ENCODE measurements around the gene SLC35A4.

DNA sequence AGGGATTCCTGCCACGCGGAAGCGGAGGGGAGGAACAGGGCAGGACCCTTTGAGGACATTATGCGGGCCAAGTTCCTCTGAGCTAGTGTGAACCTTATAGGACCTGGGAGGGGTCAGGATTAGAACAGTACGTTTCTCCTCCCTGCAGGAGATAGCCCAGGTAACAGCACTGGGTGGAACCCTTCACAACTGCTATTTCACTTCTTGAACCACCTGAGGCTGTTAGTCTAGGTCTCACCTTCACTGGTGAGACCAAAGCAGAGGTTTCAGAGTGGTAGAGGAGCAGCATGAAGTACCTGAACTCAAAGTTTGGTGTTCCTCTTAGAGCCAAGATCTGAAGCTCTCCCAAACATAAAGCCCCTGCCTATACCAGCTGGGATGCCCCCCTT lies 16.3 kb upstream of the SLC35A4 start:
- TF ChIP-seq, protein P1, sequence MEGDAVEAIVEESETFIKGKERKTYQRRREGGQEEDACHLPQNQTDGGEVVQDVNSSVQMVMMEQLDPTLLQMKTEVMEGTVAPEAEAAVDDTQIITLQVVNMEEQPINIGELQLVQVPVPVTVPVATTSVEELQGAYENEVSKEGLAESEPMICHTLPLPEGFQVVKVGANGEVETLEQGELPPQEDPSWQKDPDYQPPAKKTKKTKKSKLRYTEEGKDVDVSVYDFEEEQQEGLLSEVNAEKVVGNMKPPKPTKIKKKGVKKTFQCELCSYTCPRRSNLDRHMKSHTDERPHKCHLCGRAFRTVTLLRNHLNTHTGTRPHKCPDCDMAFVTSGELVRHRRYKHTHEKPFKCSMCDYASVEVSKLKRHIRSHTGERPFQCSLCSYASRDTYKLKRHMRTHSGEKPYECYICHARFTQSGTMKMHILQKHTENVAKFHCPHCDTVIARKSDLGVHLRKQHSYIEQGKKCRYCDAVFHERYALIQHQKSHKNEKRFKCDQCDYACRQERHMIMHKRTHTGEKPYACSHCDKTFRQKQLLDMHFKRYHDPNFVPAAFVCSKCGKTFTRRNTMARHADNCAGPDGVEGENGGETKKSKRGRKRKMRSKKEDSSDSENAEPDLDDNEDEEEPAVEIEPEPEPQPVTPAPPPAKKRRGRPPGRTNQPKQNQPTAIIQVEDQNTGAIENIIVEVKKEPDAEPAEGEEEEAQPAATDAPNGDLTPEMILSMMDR (IDR thresholded peaks at IDR 0.05), result no peak
- no peak for TF ChIP-seq POLR2A (IDR thresholded peaks at IDR 0.05)

Data from testis (tissue), 2 donors.